ENCODE measurements around the gene PALD1. TPM values are rescaled to one million over a fixed set of nuclear protein-coding genes. Genes with fewer than 3 reads are reported as not detected.

PALD1 gene
- total RNA-seq, 4 donors from 2014 or later: 5.4 to 10.9 (median 9.2) TPM

- H3K27me3 ChIP-seq: no peaks in the 10 kb centered on the region
- TF ChIP-seq CTCF (IDR thresholded peaks at IDR 0.05): no peak
- no peak for TF ChIP-seq EP300 (IDR thresholded peaks at IDR 0.05)
- no peak for TF ChIP-seq POLR2A (IDR thresholded peaks at IDR 0.05)
- peaks cover 0 to 30% (median 0%) of the 10 kb centered on the region in 4 donors for H3K4me1 ChIP-seq
- no peaks in the 10 kb centered on the region for H3K36me3 ChIP-seq
- no peak overlapping the region for H3K4me3 ChIP-seq
- no peak for DNase-seq (ENCODE audit: low spot score in 2 of 2)
- no peaks in the 10 kb centered on the region for H3K9me3 ChIP-seq
- 81 to 90% methylated on average over 11 of the region's 11 CpGs for WGBS, 2 donors
- no peak overlapping the region for H3K27ac ChIP-seq
These were observed 76.8 kb downstream of the PALD1 start for GRCh38 chr10:70555371-70555770.

GRCh38 chr10:70557086-70557845 lies 78.7 kb downstream of the PALD1 start:
- no peak for DNase-seq (ENCODE audit: low spot score in 2 of 2)
- Histone ChIP-seq H3K4me3 (no peak overlapping the region), H3K4me1 (peaks cover 0 to 29% (median 0%) of the 10 kb centered on the region in 4 donors), H3K36me3 (no peaks in the 10 kb centered on the region), H3K27ac (no peak overlapping the region), H3K27me3 (no peaks in the 10 kb centered on the region), H3K9me3 (no peaks in the 10 kb centered on the region)
- no peak for TF ChIP-seq CTCF (IDR thresholded peaks at IDR 0.05)
- no peak for TF ChIP-seq EP300 (IDR thresholded peaks at IDR 0.05)
- no peak for TF ChIP-seq POLR2A (IDR thresholded peaks at IDR 0.05)
- WGBS, 2 donors: 94% methylated on average over 9 to 11 of the region's 11 CpGs

- no peaks in the 10 kb centered on the region for H3K9me3 ChIP-seq
- DNase-seq (ENCODE audit: low spot score in 2 of 2): no peak
- no peaks in the 10 kb centered on the region for H3K27me3 ChIP-seq
- no peak for TF ChIP-seq POLR2A (IDR thresholded peaks at IDR 0.05)
- H3K4me3 ChIP-seq: no peak overlapping the region
- 82 to 93% methylated on average over 2 of the region's 2 CpGs for WGBS, 2 donors
- H3K27ac ChIP-seq: no peak overlapping the region
- H3K36me3 ChIP-seq: no peaks in the 10 kb centered on the region
- H3K4me1 ChIP-seq: peaks cover 0 to 25% (median 0%) of the 10 kb centered on the region in 4 donors
These were observed 79.3 kb downstream of the PALD1 start for GRCh38 chr10:70557876-70558275.

GRCh38 chr10:70558295-70558694 lies 79.7 kb downstream of the PALD1 start:
- Histone ChIP-seq H3K9me3 (no peaks in the 10 kb centered on the region), H3K36me3 (no peaks in the 10 kb centered on the region), H3K4me3 (no peak overlapping the region), H3K27ac (no peak overlapping the region), H3K27me3 (no peaks in the 10 kb centered on the region), H3K4me1 (peaks cover 0 to 25% (median 0%) of the 10 kb centered on the region in 4 donors)
- DNase-seq (ENCODE audit: low spot score in 2 of 2): no peak
- no peak for TF ChIP-seq CTCF (IDR thresholded peaks at IDR 0.05)
- 89 to 90% methylated on average over 11 of the region's 11 CpGs for WGBS, 2 donors

- no peaks in the 10 kb centered on the region for H3K9me3 ChIP-seq
- H3K27ac ChIP-seq: no peak overlapping the region
These were observed 80.6 kb downstream of the PALD1 start for GRCh38 chr10:70558871-70559810.

More at GRCh38 chr10:70558871-70559810, 80.6 kb downstream of the PALD1 start:
- peaks cover 0 to 2% (median 0%) of the 10 kb centered on the region in 3 donors for H3K36me3 ChIP-seq
- H3K4me1 ChIP-seq: peaks cover 0 to 25% (median 0%) of the 10 kb centered on the region in 4 donors
- TF ChIP-seq POLR2A (IDR thresholded peaks at IDR 0.05): no peak
- peak in 4 of 5 experiments; percentile 6 to 70 (median 48) for TF ChIP-seq CTCF (IDR thresholded peaks at IDR 0.05)
- 45 to 49% methylated on average over 20 of the region's 20 CpGs for WGBS, 2 donors
- DNase-seq (ENCODE audit: low spot score in 2 of 2): peak in 1 of 2 donors; percentile 49
- no peak overlapping the region for H3K4me3 ChIP-seq
- H3K27me3 ChIP-seq: no peaks in the 10 kb centered on the region

Measured in tibial nerve (tissue), 4 donors.